Suprapubic skin (tissue), 4 donors: Measurements from ENCODE around the gene TCEA2.

Experiments used
- EP300 ChIP-seq: sonication (generic); formaldehyde crosslinking; IDR thresholded peaks from one replicate; pipeline ENCODE4 v1.6.1; 2017; ENCODE audit warnings: antibody characterized with exemption
- POLR2A ChIP-seq, 2 donors: fragments of 450-650 bp; IDR thresholded peaks; one replicate each; pipeline ENCODE4 v1.6.1; 2017; ENCODE audit warnings: antibody characterized with exemption in 2 of 2, mild to moderate bottlenecking in 2 of 2, moderate library complexity in 2 of 2
- POLR2AphosphoS5 ChIP-seq, 3 donors: sonication (generic); formaldehyde crosslinking; IDR thresholded peaks; one replicate each; pipeline ENCODE4 v1.6.1; 2017; ENCODE audit warnings: antibody characterized with exemption in 3 of 3
- TF ChIP-seq, protein P1 (sequence below), 2 donors: fragments of 200-600 bp in 1 of 2; fragments of 450-650 bp in 1 of 2; sonication (generic) in 1 of 2; IDR thresholded peaks; one replicate each; pipeline ENCODE4 v1.5.1; 2016 to 2019; ENCODE audit warnings: antibody characterized with exemption in 2 of 2, mild to moderate bottlenecking in 1 of 2, moderate library complexity in 1 of 2

DNA sequence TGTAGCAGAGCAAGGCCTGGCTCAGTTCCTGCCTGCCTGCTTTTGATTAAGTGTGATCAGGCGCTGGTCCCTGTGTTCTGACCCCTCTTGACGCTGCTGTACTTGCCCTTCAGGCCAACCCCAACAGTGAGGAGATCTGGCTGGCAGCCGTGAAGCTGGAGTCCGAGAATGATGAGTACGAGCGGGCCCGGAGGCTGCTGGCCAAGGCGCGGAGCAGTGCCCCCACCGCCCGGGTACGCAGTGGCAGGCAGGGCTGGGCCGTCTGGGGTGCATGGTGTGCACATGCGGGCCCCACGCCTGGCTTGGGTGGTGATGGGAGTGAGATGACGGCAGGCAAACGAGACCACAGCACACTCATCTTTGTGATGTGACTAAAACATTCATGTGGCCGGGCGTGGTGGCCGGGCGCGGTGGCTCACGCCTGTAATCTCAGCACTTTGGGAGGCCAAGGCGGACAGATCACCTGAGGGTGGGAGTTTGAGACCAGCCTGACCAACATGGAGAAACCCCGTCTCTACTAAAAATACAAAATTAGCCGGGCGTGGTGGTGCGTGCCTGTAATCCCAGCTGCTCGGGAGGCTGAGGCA, 37.1 kb upstream of the TCEA2 start:
- TF ChIP-seq, protein P1, sequence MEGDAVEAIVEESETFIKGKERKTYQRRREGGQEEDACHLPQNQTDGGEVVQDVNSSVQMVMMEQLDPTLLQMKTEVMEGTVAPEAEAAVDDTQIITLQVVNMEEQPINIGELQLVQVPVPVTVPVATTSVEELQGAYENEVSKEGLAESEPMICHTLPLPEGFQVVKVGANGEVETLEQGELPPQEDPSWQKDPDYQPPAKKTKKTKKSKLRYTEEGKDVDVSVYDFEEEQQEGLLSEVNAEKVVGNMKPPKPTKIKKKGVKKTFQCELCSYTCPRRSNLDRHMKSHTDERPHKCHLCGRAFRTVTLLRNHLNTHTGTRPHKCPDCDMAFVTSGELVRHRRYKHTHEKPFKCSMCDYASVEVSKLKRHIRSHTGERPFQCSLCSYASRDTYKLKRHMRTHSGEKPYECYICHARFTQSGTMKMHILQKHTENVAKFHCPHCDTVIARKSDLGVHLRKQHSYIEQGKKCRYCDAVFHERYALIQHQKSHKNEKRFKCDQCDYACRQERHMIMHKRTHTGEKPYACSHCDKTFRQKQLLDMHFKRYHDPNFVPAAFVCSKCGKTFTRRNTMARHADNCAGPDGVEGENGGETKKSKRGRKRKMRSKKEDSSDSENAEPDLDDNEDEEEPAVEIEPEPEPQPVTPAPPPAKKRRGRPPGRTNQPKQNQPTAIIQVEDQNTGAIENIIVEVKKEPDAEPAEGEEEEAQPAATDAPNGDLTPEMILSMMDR (IDR thresholded peaks at IDR 0.05), result no peak
- TF ChIP-seq EP300 (no peak), POLR2A (IDR thresholded peaks at IDR 0.05) (no peak), POLR2AphosphoS5 (IDR thresholded peaks at IDR 0.05) (no peak)
